Dendritic cell treated with granulocyte-macrophage colony-stimulating factor and Interleukin-4, amounts not matched to agents 40 ng/mL and 50 ng/mL, for 4 days (primary cell): ENCODE results near the gene CR2.
"Not testable (repeated sequence)": the region's sequence is repeated elsewhere in the genome, so short reads cannot be mapped to it uniquely, and the experiment has no call there.

ENCODE experiments used
- H3K27ac Mint-ChIP-seq: one replicate; pipeline ENCODE4 v1.8.0; 2022; ENCODE audit warnings: mild to moderate bottlenecking, mixed read lengths
- H3K27me3 Mint-ChIP-seq: one replicate; pipeline ENCODE4 v1.8.0; 2022; ENCODE audit warnings: mild to moderate bottlenecking, mixed read lengths
- H3K36me3 Mint-ChIP-seq: one replicate; pipeline ENCODE4 v1.8.0; 2022; ENCODE audit warnings: low read depth, mixed read lengths
- H3K4me1 Mint-ChIP-seq: one replicate; pipeline ENCODE4 v1.8.0; 2022; ENCODE audit warnings: low read depth, mixed read lengths
- H3K4me3 Mint-ChIP-seq: one replicate; pipeline ENCODE4 v1.8.0; 2022; ENCODE audit warnings: mild to moderate bottlenecking, moderate library complexity, mixed read lengths
- H3K9me3 Mint-ChIP-seq: one replicate; pipeline ENCODE4 v1.8.0; 2022; ENCODE audit warnings: mixed read lengths
- intact Hi-C: fragments of 100-400 bp; cut with micrococcal nuclease; formaldehyde crosslinking; loops from one replicate; pipeline ENCODE4 v1.15.0; 2022

The CR2 gene

DNA sequence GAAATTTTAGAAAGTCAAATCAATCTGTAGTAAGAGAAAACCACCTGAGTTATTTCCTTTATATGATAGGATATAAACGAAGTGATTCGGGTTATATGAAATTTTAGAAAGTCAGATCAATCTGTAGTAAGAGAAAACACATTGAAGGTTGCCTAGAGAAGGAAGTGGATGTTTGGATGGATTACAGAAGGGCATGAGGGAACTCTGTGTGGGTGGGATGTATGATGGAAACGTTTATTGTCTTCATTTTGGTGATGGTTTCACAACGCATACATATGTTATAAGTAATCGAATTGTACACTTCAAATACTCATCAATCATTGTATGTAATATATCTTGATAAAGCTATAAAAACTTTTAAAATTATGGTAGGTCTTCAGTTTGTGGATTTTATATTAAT, 46.9 kb downstream of the CR2 start:
- Mint-ChIP-seq H3K4me3 (no peak overlapping the region), H3K27me3 (no peaks in the 10 kb centered on the region)
- intact Hi-C loops, result no loop called here

DNA sequence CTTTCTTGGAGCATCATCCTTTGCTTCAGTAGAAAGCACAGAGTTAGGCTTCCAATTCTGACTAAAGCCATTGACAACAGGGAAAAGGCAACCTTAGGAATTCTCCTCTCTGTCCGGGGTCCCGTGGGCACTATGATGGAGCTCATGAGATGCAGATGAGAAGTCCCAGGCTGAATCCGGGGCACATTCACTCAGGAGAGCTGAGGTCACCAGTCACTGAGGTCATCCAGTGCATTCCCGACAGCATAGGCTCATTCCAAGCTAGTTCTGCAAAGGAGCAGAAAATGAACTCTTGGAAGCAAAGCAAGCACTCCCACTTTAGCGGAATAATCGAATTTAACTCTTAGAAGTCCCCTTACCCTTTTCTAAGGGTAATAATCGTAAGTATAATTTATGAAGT, 48.6 kb downstream of the CR2 start:
- intact Hi-C loops, result no loop called here
- no peaks in the 10 kb centered on the region for H3K9me3 Mint-ChIP-seq
- no peak overlapping the region for H3K27ac Mint-ChIP-seq
- H3K4me1 Mint-ChIP-seq, result peaks cover 17% of the 10 kb centered on the region
- no peak overlapping the region for H3K4me3 Mint-ChIP-seq
- H3K27me3 Mint-ChIP-seq, result no peaks in the 10 kb centered on the region
- peaks cover 19% of the 10 kb centered on the region for H3K36me3 Mint-ChIP-seq

More for the DNA sequence above, 46.9 kb downstream of the CR2 start:
- no peak overlapping the region for H3K27ac Mint-ChIP-seq
- peaks cover 26% of the 10 kb centered on the region for H3K4me1 Mint-ChIP-seq
- peaks cover 6% of the 10 kb centered on the region for H3K36me3 Mint-ChIP-seq
- no peaks in the 10 kb centered on the region for H3K9me3 Mint-ChIP-seq

DNA sequence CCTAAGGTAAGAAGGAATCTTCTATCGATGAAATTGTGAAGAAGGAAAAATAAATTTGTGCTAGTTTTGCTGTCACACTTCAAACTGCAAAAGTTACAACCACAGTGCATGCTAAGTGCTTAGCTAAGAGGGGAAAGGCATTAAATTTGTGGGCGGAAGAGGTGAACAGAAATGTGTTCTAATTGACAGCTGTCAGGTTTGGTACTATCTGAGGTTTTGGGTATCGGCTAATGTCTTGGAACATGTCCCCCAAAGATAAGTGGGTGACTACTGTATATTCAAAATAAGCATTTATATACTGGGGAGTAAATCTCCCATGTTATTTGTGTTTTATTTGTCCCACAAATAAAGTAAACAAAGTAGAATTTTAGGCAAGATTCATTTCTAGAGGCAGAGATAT, 49.8 kb downstream of the CR2 start:
- no peak overlapping the region for H3K27ac Mint-ChIP-seq
- intact Hi-C loops, result no loop called here

DNA sequence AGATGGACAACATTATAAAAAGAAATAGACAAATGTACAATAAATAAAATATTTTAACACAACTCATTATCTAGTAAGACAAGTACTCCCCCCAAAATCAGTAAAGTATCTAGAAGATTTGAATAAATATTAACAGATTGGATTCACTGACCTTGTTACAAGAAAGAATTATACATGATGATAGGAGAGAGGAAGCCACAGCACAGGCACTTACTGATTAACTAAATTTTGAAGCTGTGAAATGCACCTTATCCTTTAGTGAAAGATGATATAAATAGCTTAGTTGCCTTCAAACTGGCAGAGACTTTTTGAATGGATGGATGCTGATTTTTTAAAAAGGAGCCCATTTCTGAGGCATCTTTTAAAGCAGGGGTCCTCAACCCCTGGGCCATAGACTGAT, 50.3 kb downstream of the CR2 start:
- H3K9me3 Mint-ChIP-seq, result no peaks in the 10 kb centered on the region
- intact Hi-C loops, result no loop called here
- peaks cover 5% of the 10 kb centered on the region for H3K4me1 Mint-ChIP-seq
- H3K4me3 Mint-ChIP-seq, result no peak overlapping the region
- peaks cover 25% of the 10 kb centered on the region for H3K36me3 Mint-ChIP-seq
- H3K27ac Mint-ChIP-seq, result no peak overlapping the region
- no peaks in the 10 kb centered on the region for H3K27me3 Mint-ChIP-seq

More for the DNA sequence above, 49.8 kb downstream of the CR2 start:
- Mint-ChIP-seq H3K4me3 (no peak overlapping the region), H3K27me3 (no peaks in the 10 kb centered on the region), H3K4me1 (peaks cover 8% of the 10 kb centered on the region), H3K36me3 (peaks cover 25% of the 10 kb centered on the region), H3K9me3 (no peaks in the 10 kb centered on the region)

DNA sequence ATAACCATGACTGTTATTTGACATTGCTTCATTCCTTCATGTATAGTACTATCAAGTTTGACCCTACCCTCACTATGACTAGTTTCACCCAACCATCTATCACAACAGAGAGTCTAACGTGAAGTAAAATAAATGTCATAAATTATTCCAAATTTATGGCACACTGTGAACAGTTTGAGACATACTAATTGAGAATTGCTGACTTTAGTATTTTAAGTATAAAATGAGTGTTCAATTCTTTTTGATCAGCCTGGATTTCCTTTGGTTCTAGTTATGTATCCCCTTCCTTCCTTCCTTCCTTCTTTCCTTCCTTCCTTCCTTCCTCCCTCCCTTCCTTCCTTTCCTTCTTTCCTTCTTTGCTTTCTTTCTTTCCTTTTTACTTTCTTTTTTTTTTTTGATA, 56.3 kb downstream of the CR2 start:
- Mint-ChIP-seq H3K27me3 (no peaks in the 10 kb centered on the region), H3K36me3 (peaks cover 64% of the 10 kb centered on the region), H3K27ac (no peak overlapping the region), H3K9me3 (no peaks in the 10 kb centered on the region), H3K4me1 (no peaks in the 10 kb centered on the region), H3K4me3 (no peak overlapping the region)
- intact Hi-C loops, result no loop called here

DNA sequence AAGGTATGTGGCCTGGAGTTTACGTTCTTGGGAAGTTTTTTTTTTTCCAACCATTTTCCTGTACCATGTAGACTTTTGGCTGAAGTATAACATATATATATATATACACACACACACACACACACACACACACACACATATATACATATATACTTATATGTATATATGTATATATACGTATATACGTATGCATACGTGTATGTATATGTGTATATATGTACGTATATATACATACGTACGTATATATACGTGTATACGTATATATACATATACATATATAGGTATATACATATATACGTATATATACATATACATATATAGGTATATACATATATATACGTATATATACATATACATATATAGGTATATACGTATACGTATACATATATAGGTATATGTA, 60.8 kb downstream of the CR2 start:
- intact Hi-C loops, result no loop called here
- H3K27me3 Mint-ChIP-seq, result no peaks in the 10 kb centered on the region
- no peak overlapping the region for H3K4me3 Mint-ChIP-seq
- H3K27ac Mint-ChIP-seq, result no peak overlapping the region
- peaks cover 7% of the 10 kb centered on the region for H3K9me3 Mint-ChIP-seq
- peaks cover 48% of the 10 kb centered on the region for H3K36me3 Mint-ChIP-seq
- peaks cover 4% of the 10 kb centered on the region for H3K4me1 Mint-ChIP-seq

DNA sequence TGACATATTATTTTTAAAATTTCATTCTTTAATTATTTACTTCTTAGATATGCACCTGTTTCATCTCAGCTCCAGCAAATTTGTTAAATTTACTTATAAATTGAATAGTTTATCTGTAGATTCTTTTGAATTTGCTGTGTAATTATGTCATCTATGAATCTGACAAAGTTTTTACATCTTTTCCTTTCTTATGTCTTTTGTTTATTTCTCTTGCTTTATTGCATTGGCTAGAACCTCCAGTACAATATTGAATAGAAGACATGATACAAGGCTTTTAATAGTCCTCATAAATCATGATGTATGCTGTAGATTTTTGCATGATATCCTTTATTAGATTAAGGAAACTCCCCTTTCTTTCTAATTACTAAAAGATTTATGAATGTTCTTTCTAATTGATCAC, 62.6 kb downstream of the CR2 start:
- Mint-ChIP-seq H3K36me3 (peaks cover 35% of the 10 kb centered on the region), H3K9me3 (peaks cover 7% of the 10 kb centered on the region), H3K4me3 (no peak overlapping the region), H3K27me3 (no peaks in the 10 kb centered on the region), H3K27ac (no peak overlapping the region), H3K4me1 (peaks cover 4% of the 10 kb centered on the region)
- intact Hi-C loops, result no loop called here

DNA sequence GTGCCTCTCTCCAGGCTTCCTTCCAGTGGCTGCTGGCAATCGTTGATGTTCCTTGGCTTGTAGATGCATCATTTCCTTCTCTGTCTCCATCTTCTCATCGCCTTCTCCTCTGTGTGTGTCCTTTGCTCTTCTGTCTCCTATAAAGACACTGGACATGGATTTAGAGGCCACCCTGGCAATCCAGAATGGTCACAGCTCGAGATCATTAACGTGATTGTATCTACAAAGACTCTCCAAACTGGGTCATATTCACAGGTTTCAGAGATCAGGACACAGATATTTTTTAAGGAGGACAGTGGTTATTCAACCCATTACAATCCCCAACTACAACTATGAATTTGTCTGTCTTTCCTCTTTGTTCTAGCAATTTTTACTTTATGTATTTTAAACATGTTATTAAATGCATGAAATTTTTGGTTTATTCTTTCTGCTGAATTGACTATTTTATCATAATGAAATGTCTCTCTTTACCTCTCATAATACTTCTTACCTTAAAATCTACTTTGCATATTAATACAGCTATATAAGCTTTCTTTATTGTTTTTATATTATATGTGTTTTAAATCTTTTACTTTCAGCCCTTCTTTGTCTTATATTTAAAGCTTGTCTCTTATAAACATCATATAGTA, 64.6 kb downstream of the CR2 start:
- Mint-ChIP-seq H3K4me1 (peaks cover 4% of the 10 kb centered on the region), H3K36me3 (peaks cover 25% of the 10 kb centered on the region), H3K9me3 (peaks cover 7% of the 10 kb centered on the region), H3K4me3 (no peak overlapping the region), H3K27ac (no peak overlapping the region), H3K27me3 (no peaks in the 10 kb centered on the region)
- intact Hi-C loops, result no loop called here

DNA sequence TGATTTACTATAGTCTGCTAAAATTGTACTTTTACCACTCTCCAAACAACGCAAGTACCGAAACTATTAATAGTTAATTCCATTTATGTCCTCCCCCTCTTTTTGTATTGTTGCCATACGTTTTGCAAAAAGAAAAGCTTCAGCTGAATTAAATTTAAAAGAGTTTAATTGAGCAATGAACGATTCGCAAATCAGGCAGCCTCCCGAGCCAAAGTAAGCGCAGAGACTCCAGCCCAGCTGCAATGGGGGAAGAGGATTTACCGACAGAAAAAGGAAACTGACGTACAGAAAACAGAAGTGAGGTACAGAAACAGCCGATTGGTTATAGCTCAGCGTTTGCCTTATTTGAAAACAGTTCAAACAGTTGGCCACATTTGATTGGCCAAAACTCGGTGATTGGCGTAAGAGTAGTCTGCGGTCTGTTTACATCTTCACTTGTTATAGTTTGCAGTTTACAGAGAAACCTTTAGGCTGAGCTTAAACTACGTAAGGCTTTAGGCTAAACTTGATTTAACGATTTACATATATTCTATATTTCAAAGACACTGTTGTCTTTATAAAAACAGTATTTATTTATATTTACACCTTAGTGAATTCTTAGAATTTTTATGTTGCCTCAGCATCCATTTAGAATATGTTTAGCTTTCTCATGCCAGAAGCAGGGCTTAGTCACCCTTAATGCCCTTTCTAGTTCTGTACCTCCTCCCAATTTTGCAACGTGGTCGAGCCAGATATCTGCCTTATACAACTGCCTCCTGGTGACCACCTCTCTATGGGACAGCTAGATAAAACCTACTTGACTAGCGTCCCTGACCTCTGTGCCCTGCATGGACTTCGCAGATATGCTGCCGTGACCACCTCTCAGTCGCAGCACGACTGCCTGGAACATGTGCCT, 65.6 kb downstream of the CR2 start:
- H3K27me3 Mint-ChIP-seq, result no peaks in the 10 kb centered on the region
- H3K36me3 Mint-ChIP-seq, result peaks cover 33% of the 10 kb centered on the region
- H3K9me3 Mint-ChIP-seq, result peaks cover 7% of the 10 kb centered on the region
- no peak overlapping the region for H3K27ac Mint-ChIP-seq
- H3K4me1 Mint-ChIP-seq, result peaks cover 4% of the 10 kb centered on the region
- H3K4me3 Mint-ChIP-seq, result no peak overlapping the region
- intact Hi-C loops, result no loop called here

DNA sequence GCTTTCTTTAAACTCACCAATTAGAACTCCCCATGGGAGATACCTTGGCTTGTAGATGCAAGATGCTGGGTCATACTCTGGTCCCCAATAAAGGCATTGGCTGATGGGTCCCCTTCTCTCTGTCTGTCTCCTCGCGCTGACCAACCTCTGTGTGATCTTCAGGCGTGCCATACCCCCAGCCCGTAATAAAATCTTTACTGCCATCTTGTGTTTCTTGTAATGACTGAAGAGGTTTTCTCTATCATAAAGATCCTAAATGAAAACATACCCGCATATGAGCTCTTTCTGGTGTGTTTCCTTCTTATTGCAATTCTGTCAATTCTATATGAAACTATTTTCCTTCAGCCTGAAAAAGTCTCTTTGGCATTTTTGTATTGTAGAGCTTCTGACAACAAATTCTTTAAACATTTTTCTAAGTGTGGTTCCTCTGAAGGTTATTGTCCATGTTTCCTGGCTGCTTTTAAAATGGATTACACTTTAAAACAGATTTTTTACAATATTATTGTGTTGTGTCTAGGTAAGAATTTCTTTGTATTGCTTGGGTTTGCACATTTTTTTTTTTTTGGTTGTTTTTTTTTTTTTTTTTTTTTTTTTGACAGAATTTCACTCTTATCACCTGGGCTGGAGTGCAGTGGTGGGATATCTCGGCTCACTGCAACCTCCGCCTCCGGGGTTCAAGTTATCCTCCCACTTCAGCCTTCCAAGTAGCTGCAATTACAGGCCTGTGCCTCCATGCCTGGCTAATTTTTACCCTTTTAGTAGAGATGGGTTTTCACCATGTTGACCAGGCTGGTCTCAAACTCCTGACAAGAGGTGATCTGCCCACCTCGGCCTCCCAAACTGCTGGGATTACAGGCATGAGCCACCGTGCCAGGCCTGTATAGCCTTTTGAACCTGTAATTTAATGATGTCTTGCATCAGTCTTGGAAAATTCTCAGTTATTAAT, 66.5 kb downstream of the CR2 start:
- H3K4me3 Mint-ChIP-seq, H3K4me1 Mint-ChIP-seq, H3K9me3 Mint-ChIP-seq, H3K27ac Mint-ChIP-seq, intact Hi-C loops, H3K27me3 Mint-ChIP-seq: not testable (repeated sequence)
- H3K36me3 Mint-ChIP-seq, result peaks cover 38% of the 10 kb centered on the region

DNA sequence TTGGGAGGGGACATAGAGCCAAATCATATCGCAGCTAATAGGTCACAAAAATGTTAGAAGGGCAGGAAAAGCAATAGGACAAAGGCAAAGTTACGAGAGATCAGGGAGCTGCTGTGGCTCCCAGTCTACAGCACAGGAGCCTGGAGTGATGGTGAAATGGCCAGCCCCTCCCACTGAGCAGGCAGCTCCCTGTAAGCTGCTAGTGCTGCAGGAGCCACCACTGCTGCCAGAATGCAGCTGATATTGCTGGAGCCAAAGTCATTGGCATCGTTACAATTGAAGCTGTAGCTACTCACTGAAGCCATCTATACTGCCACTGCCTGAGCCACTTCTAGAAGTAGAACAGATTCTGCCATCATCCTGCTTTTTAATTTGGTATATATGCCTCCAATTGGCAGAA, 71.1 kb downstream of the CR2 start:
- H3K4me3 Mint-ChIP-seq, H3K9me3 Mint-ChIP-seq, H3K27ac Mint-ChIP-seq, intact Hi-C loops, H3K27me3 Mint-ChIP-seq, H3K4me1 Mint-ChIP-seq: not testable (repeated sequence)
- peaks cover 23% of the 10 kb centered on the region for H3K36me3 Mint-ChIP-seq

DNA sequence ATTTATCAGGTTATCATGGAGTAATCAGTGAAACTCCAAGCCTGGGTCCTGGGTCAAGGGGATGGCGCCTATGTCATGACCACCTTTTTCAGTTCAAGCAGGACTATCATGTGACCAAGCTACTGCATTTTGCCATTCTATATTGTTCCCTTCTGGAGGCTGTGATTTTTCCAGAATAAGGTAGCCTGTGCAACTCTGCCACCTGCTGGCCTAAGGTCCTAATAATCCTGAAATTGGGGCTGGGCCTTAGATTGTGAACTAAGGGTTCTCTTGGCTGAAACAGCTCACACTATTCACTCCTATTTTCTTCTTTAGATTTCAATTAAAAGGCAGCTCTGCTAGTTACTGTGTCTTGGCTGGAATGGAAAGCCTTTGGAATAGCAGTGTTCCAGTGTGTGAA, 74.3 kb downstream of the CR2 start:
- H3K27me3 Mint-ChIP-seq, H3K27ac Mint-ChIP-seq, H3K9me3 Mint-ChIP-seq, intact Hi-C loops, H3K4me1 Mint-ChIP-seq, H3K4me3 Mint-ChIP-seq: not testable (repeated sequence)
- peaks cover 19% of the 10 kb centered on the region for H3K36me3 Mint-ChIP-seq

DNA sequence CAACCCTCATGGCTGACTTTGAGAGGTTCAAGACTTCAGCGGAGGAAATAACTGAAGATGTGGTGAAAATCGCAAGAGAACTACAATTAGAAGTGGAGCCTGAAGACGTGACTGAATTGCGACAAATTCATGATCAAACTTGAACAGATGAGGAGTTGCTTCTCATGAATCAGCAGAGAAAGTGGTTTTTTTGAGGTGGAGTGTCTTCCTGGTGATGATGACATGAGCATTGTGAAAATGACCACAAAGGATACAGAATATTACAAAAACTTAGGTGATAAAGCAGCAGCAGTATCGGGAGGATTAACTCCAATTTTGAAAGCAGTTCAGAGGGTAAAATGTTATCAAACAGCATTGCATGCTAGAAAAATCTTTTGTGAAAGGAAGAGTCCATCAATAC, 82.1 kb downstream of the CR2 start:
- H3K27me3 Mint-ChIP-seq, H3K4me1 Mint-ChIP-seq, H3K36me3 Mint-ChIP-seq, H3K4me3 Mint-ChIP-seq, intact Hi-C loops, H3K9me3 Mint-ChIP-seq, H3K27ac Mint-ChIP-seq: not testable (repeated sequence)
